Measurements from ENCODE around the gene POLR3H.

POLR3H gene

GRCh38 chr22:41499624-41500280, 44.5 kb downstream of the POLR3H start:
- peaks cover 16% of the 10 kb centered on the region for H3K36me3 Mint-ChIP-seq
- no peaks in the 10 kb centered on the region for H3K27me3 Mint-ChIP-seq

GRCh38 chr22:41498303-41498835, 45.9 kb downstream of the POLR3H start:
- H3K36me3 Mint-ChIP-seq = peaks cover 16% of the 10 kb centered on the region
- no peak overlapping the region for H3K4me3 Mint-ChIP-seq
- H3K9me3 Mint-ChIP-seq = no peaks in the 10 kb centered on the region
- ATAC-seq = no peak
- H3K4me1 Mint-ChIP-seq = peaks cover 24% of the 10 kb centered on the region
- H3K27me3 Mint-ChIP-seq = no peaks in the 10 kb centered on the region
- H3K27ac Mint-ChIP-seq = no peak overlapping the region

More at GRCh38 chr22:41499624-41500280, 44.5 kb downstream of the POLR3H start:
- H3K9me3 Mint-ChIP-seq = no peaks in the 10 kb centered on the region
- peak overlapping the region; percentile 81 for H3K27ac Mint-ChIP-seq
- H3K4me1 Mint-ChIP-seq = peaks cover 21% of the 10 kb centered on the region
- H3K4me3 Mint-ChIP-seq = no peak overlapping the region
- no peak for ATAC-seq

- no peak for ATAC-seq
- H3K36me3 Mint-ChIP-seq = peaks cover 24% of the 10 kb centered on the region
- H3K27me3 Mint-ChIP-seq = no peaks in the 10 kb centered on the region
- H3K4me3 Mint-ChIP-seq = no peak overlapping the region
- no peaks in the 10 kb centered on the region for H3K9me3 Mint-ChIP-seq
- peaks cover 58% of the 10 kb centered on the region for H3K4me1 Mint-ChIP-seq
- peak overlapping the region; percentile 17 for H3K27ac Mint-ChIP-seq
Measured at GRCh38 chr22:41491374-41492100, 52.7 kb downstream of the POLR3H start.

GRCh38 chr22:41488596-41489385, 55.5 kb downstream of the POLR3H start:
- Mint-ChIP-seq H3K9me3 (no peaks in the 10 kb centered on the region), H3K27ac (peak overlapping the region; percentile 81), H3K4me1 (peaks cover 80% of the 10 kb centered on the region), H3K4me3 (no peak overlapping the region), H3K27me3 (no peaks in the 10 kb centered on the region), H3K36me3 (peaks cover 31% of the 10 kb centered on the region)
- no peak for ATAC-seq

GRCh38 chr22:41488076-41488475, 56.2 kb downstream of the POLR3H start:
- H3K4me3 Mint-ChIP-seq = no peak overlapping the region
- no peaks in the 10 kb centered on the region for H3K27me3 Mint-ChIP-seq
- H3K9me3 Mint-ChIP-seq = no peaks in the 10 kb centered on the region
- no peak for ATAC-seq
- peak overlapping the region; percentile 81 for H3K27ac Mint-ChIP-seq
- H3K4me1 Mint-ChIP-seq = peaks cover 78% of the 10 kb centered on the region
- peaks cover 31% of the 10 kb centered on the region for H3K36me3 Mint-ChIP-seq

GRCh38 chr22:41487037-41487935, 57.0 kb downstream of the POLR3H start:
- Mint-ChIP-seq H3K4me1 (peaks cover 79% of the 10 kb centered on the region), H3K4me3 (no peak overlapping the region), H3K27ac (peak overlapping the region; percentile 81), H3K36me3 (peaks cover 31% of the 10 kb centered on the region), H3K27me3 (no peaks in the 10 kb centered on the region), H3K9me3 (no peaks in the 10 kb centered on the region)
- ATAC-seq = no peak

- ATAC-seq = no peak
- no peaks in the 10 kb centered on the region for H3K9me3 Mint-ChIP-seq
- H3K27ac Mint-ChIP-seq = peak overlapping the region; percentile 81
- H3K4me3 Mint-ChIP-seq = no peak overlapping the region
- peaks cover 22% of the 10 kb centered on the region for H3K36me3 Mint-ChIP-seq
- H3K4me1 Mint-ChIP-seq = peaks cover 91% of the 10 kb centered on the region
- H3K27me3 Mint-ChIP-seq = no peaks in the 10 kb centered on the region
Measured at GRCh38 chr22:41485033-41485432, 59.2 kb downstream of the POLR3H start.

- peak; percentile 3 for ATAC-seq
- Mint-ChIP-seq H3K27ac (peak overlapping the region; percentile 91), H3K9me3 (no peaks in the 10 kb centered on the region), H3K27me3 (no peaks in the 10 kb centered on the region), H3K4me1 (peaks cover 92% of the 10 kb centered on the region), H3K36me3 (peaks cover 16% of the 10 kb centered on the region), H3K4me3 (peak overlapping the region; percentile 40)
Measured at GRCh38 chr22:41482319-41482935, 61.8 kb downstream of the POLR3H start.

- H3K4me1 Mint-ChIP-seq = peaks cover 89% of the 10 kb centered on the region
- H3K9me3 Mint-ChIP-seq = no peaks in the 10 kb centered on the region
- no peaks in the 10 kb centered on the region for H3K27me3 Mint-ChIP-seq
- peak overlapping the region; percentile 91 for H3K27ac Mint-ChIP-seq
- peak overlapping the region; percentile 40 for H3K4me3 Mint-ChIP-seq
- ATAC-seq = no peak
- H3K36me3 Mint-ChIP-seq = peaks cover 11% of the 10 kb centered on the region
Measured at GRCh38 chr22:41481925-41482318, 62.3 kb downstream of the POLR3H start.

- Mint-ChIP-seq H3K4me3 (peak overlapping the region; percentile 56), H3K4me1 (peaks cover 87% of the 10 kb centered on the region), H3K36me3 (peaks cover 6% of the 10 kb centered on the region), H3K27ac (peak overlapping the region; percentile 91), H3K27me3 (no peaks in the 10 kb centered on the region), H3K9me3 (no peaks in the 10 kb centered on the region)
- ATAC-seq = no peak
Measured at GRCh38 chr22:41481131-41481830, 63.0 kb downstream of the POLR3H start.

- Mint-ChIP-seq H3K27ac (peak overlapping the region; percentile 91), H3K4me3 (peak overlapping the region; percentile 67), H3K36me3 (no peaks in the 10 kb centered on the region), H3K27me3 (no peaks in the 10 kb centered on the region), H3K4me1 (peaks cover 87% of the 10 kb centered on the region), H3K9me3 (no peaks in the 10 kb centered on the region)
- no peak for ATAC-seq
Measured at GRCh38 chr22:41480397-41480735, 63.9 kb downstream of the POLR3H start.

- H3K4me3 Mint-ChIP-seq = peak overlapping the region; percentile 67
- peaks cover 86% of the 10 kb centered on the region for H3K4me1 Mint-ChIP-seq
- no peaks in the 10 kb centered on the region for H3K27me3 Mint-ChIP-seq
- no peaks in the 10 kb centered on the region for H3K9me3 Mint-ChIP-seq
- no peak for ATAC-seq
- H3K27ac Mint-ChIP-seq = peak overlapping the region; percentile 91
- no peaks in the 10 kb centered on the region for H3K36me3 Mint-ChIP-seq
Measured at GRCh38 chr22:41479671-41480396, 64.4 kb downstream of the POLR3H start.

GRCh38 chr22:41478891-41479521, 65.3 kb downstream of the POLR3H start:
- Mint-ChIP-seq H3K4me1 (peaks cover 92% of the 10 kb centered on the region), H3K27me3 (no peaks in the 10 kb centered on the region), H3K27ac (peak overlapping the region; percentile 91), H3K9me3 (no peaks in the 10 kb centered on the region), H3K4me3 (peak overlapping the region; percentile 67), H3K36me3 (peaks cover 3% of the 10 kb centered on the region)
- ATAC-seq = peak; percentile 92
